ENCODE measurements around the gene R3HDML.

Gene R3HDML

GRCh38 chr20:44394452-44394701 lies 57.5 kb downstream of the R3HDML start:
- no peak overlapping the region for H3K4me3 ChIP-seq (ENCODE audit: low read depth, low read length)
- DNase-seq (ENCODE audit: low read depth), result no peak
- TF ChIP-seq, protein P1, sequence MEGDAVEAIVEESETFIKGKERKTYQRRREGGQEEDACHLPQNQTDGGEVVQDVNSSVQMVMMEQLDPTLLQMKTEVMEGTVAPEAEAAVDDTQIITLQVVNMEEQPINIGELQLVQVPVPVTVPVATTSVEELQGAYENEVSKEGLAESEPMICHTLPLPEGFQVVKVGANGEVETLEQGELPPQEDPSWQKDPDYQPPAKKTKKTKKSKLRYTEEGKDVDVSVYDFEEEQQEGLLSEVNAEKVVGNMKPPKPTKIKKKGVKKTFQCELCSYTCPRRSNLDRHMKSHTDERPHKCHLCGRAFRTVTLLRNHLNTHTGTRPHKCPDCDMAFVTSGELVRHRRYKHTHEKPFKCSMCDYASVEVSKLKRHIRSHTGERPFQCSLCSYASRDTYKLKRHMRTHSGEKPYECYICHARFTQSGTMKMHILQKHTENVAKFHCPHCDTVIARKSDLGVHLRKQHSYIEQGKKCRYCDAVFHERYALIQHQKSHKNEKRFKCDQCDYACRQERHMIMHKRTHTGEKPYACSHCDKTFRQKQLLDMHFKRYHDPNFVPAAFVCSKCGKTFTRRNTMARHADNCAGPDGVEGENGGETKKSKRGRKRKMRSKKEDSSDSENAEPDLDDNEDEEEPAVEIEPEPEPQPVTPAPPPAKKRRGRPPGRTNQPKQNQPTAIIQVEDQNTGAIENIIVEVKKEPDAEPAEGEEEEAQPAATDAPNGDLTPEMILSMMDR (IDR thresholded peaks at IDR 0.05; ENCODE audit: low read depth, low read length), result no peak
- TF ChIP-seq MYC (IDR thresholded peaks at IDR 0.05; ENCODE audit: low read depth, low read length) (no peak), POLR2A (IDR thresholded peaks at IDR 0.05; ENCODE audit: extremely low read depth, insufficient read length) (no peak)

- DNase-seq (ENCODE audit: low read depth), result peak; percentile 71
- H3K4me3 ChIP-seq (ENCODE audit: low read depth, low read length), result no peak overlapping the region
- TF ChIP-seq MYC (IDR thresholded peaks at IDR 0.05; ENCODE audit: low read depth, low read length), result no peak
- TF ChIP-seq, protein P2, sequence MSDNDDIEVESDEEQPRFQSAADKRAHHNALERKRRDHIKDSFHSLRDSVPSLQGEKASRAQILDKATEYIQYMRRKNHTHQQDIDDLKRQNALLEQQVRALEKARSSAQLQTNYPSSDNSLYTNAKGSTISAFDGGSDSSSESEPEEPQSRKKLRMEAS (IDR thresholded peaks at IDR 0.05; ENCODE audit: low read depth, low read length), result no peak
- TF ChIP-seq POLR2A (IDR thresholded peaks at IDR 0.05; ENCODE audit: extremely low read depth, insufficient read length), result no peak
These were observed 58.0 kb downstream of the R3HDML start for GRCh38 chr20:44394702-44395460.

GRCh38 chr20:44395461-44396340 lies 58.9 kb downstream of the R3HDML start:
- no peak for TF ChIP-seq POLR2A (IDR thresholded peaks at IDR 0.05; ENCODE audit: extremely low read depth, insufficient read length)
- TF ChIP-seq, protein P2 (IDR thresholded peaks at IDR 0.05; ENCODE audit: low read depth, low read length), result no peak
- TF ChIP-seq MYC (IDR thresholded peaks at IDR 0.05; ENCODE audit: low read depth, low read length), result no peak
- TF ChIP-seq, protein P1 (IDR thresholded peaks at IDR 0.05; ENCODE audit: low read depth, low read length), result no peak
- no peak for DNase-seq (ENCODE audit: low read depth)

GRCh38 chr20:44396369-44397130 lies 59.7 kb downstream of the R3HDML start:
- TF ChIP-seq, protein P2 (IDR thresholded peaks at IDR 0.05; ENCODE audit: low read depth, low read length), result peak; percentile 59
- TF ChIP-seq POLR2A (IDR thresholded peaks at IDR 0.05; ENCODE audit: extremely low read depth, insufficient read length), result no peak
- peak; percentile 19; the same call in 1 of the 2 replicates for TF ChIP-seq MYC (IDR thresholded peaks at IDR 0.05; ENCODE audit: low read depth, low read length)
- no peak for DNase-seq (ENCODE audit: low read depth)
- H3K4me3 ChIP-seq (ENCODE audit: low read depth, low read length), result no peak overlapping the region

More at GRCh38 chr20:44395461-44396340, 58.9 kb downstream of the R3HDML start:
- H3K4me3 ChIP-seq (ENCODE audit: low read depth, low read length), result no peak overlapping the region

DNA sequence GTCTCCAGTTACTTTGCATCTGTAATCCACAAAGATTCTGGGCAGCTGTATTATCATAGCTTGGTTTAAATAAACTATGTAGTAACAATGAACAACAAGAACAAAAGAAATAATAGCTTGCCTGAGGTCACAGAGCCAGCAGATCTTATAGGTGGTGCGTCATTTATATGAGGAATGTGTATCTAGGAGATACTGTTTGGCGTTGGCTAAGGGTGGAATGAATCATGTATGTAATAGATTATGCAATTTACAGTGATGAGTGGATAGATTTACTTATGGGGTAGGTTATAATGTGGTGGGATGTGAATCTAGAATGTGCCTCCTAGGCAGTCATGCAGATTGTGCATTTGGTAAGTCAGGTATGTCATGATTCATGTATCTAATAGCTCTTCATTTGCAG lies 61.5 kb downstream of the R3HDML start:
- no peak overlapping the region for H3K4me3 ChIP-seq (ENCODE audit: low read depth, low read length)
- DNase-seq (ENCODE audit: low read depth), result no peak

DNA sequence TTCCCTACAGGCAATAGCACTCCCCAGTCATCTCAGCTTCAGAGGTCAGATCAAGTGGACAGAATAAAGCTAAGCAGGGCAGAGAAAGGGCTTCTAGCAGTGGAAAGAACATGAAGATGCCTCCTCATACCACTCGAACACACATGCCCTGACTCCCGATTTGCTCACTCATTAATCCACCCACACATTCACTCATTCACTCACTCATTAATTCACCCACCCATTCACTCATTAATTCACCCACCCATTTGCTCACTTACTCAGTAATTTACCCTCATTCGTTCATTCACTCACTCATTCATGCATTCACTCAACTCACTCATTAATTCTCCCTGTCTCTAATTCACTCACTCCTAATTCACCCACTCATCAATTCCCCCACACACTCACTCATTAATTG lies 62.6 kb downstream of the R3HDML start:
- no peak overlapping the region for H3K4me3 ChIP-seq (ENCODE audit: low read depth, low read length)
- DNase-seq (ENCODE audit: low read depth), result no peak
- TF ChIP-seq POLR2A (IDR thresholded peaks at IDR 0.05; ENCODE audit: extremely low read depth, insufficient read length) (no peak), MYC (IDR thresholded peaks at IDR 0.05; ENCODE audit: low read depth, low read length) (no peak)
- TF ChIP-seq, protein P2 (IDR thresholded peaks at IDR 0.05; ENCODE audit: low read depth, low read length), result no peak
- TF ChIP-seq, protein P1 (IDR thresholded peaks at IDR 0.05; ENCODE audit: low read depth, low read length), result no peak

More for the DNA sequence above, 61.5 kb downstream of the R3HDML start:
- TF ChIP-seq MYC (IDR thresholded peaks at IDR 0.05; ENCODE audit: low read depth, low read length) (no peak), POLR2A (IDR thresholded peaks at IDR 0.05; ENCODE audit: extremely low read depth, insufficient read length) (no peak)
- TF ChIP-seq, protein P2 (IDR thresholded peaks at IDR 0.05; ENCODE audit: low read depth, low read length), result no peak
- TF ChIP-seq, protein P1 (IDR thresholded peaks at IDR 0.05; ENCODE audit: low read depth, low read length), result no peak
